Measurements from ENCODE around the gene CCDC3.

Gene CCDC3

DNA sequence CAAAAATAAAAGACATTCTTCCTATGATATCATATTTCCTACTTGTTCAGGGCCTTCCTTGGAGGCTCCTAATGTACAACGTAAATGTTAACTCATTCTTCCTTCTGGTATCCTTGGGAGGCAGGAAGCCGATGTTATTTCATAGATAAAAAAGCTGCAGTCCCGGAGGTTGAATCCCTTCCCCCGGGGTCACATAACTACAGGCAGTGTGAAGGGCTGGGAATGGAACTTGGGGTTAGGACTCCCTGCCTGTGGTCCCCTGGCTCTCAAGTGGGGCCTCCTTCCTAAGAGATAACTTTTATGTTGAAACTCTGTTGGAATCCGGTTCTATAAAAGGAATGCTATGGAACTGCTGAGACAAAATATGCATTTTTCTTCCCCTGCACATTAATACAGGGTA lies 14.9 kb upstream of the CCDC3 start:
- TF ChIP-seq CEBPB (IDR thresholded peaks at IDR 0.05) (no peak), EGR1 (IDR thresholded peaks at IDR 0.05) (no peak), ZBTB7A (IDR thresholded peaks at IDR 0.05; ENCODE audit: low read depth) (no peak), TAF1 (IDR thresholded peaks at IDR 0.05; ENCODE audit: low read depth) (no peak), NFIC (IDR thresholded peaks at IDR 0.05) (no peak), FOXM1 (IDR thresholded peaks at IDR 0.05; ENCODE audit: borderline replicate concordance, low read depth) (no peak), YY1 (IDR thresholded peaks at IDR 0.05; ENCODE audit: low read depth) (no peak), RAD21 (IDR thresholded peaks at IDR 0.05; ENCODE audit: low read depth) (no peak)
- TF ChIP-seq, protein P1, sequence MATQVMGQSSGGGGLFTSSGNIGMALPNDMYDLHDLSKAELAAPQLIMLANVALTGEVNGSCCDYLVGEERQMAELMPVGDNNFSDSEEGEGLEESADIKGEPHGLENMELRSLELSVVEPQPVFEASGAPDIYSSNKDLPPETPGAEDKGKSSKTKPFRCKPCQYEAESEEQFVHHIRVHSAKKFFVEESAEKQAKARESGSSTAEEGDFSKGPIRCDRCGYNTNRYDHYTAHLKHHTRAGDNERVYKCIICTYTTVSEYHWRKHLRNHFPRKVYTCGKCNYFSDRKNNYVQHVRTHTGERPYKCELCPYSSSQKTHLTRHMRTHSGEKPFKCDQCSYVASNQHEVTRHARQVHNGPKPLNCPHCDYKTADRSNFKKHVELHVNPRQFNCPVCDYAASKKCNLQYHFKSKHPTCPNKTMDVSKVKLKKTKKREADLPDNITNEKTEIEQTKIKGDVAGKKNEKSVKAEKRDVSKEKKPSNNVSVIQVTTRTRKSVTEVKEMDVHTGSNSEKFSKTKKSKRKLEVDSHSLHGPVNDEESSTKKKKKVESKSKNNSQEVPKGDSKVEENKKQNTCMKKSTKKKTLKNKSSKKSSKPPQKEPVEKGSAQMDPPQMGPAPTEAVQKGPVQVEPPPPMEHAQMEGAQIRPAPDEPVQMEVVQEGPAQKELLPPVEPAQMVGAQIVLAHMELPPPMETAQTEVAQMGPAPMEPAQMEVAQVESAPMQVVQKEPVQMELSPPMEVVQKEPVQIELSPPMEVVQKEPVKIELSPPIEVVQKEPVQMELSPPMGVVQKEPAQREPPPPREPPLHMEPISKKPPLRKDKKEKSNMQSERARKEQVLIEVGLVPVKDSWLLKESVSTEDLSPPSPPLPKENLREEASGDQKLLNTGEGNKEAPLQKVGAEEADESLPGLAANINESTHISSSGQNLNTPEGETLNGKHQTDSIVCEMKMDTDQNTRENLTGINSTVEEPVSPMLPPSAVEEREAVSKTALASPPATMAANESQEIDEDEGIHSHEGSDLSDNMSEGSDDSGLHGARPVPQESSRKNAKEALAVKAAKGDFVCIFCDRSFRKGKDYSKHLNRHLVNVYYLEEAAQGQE (IDR thresholded peaks at IDR 0.05; ENCODE audit: low read depth): no peak
- TF ChIP-seq, protein P2, sequence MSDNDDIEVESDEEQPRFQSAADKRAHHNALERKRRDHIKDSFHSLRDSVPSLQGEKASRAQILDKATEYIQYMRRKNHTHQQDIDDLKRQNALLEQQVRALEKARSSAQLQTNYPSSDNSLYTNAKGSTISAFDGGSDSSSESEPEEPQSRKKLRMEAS (IDR thresholded peaks at IDR 0.05): no peak
- TF ChIP-seq, protein P3, sequence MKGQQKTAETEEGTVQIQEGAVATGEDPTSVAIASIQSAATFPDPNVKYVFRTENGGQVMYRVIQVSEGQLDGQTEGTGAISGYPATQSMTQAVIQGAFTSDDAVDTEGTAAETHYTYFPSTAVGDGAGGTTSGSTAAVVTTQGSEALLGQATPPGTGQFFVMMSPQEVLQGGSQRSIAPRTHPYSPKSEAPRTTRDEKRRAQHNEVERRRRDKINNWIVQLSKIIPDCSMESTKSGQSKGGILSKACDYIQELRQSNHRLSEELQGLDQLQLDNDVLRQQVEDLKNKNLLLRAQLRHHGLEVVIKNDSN (IDR thresholded peaks at IDR 0.05): no peak

DNA sequence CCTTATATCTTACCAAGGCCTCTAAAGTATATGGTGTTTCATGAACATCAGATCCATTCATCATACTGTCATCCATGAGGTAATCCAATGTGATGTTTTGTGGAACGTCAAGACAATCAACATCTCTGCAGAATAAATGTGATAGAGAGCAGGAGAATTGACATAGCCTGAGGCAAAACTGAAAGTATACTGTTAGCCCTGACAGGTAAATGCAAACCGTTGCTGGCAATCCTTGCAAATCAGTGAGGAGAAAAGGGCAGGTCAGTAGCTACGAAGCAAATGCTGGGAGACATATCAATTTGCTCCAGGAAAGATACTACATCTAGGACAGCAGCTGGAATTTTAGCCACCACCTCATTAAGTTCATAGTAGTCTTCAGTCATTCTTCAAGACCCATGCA lies 4.5 kb upstream of the CCDC3 start:
- TF ChIP-seq EP300 (IDR thresholded peaks at IDR 0.05; ENCODE audit: borderline replicate concordance): no peak
- TF ChIP-seq CREB1 (IDR thresholded peaks at IDR 0.05; ENCODE audit: low read depth): no peak
- no peak for TF ChIP-seq TAF1 (IDR thresholded peaks at IDR 0.05; ENCODE audit: low read depth)
- TF ChIP-seq, protein P2 (IDR thresholded peaks at IDR 0.05): no peak
- TF ChIP-seq NFIC (IDR thresholded peaks at IDR 0.05): no peak
- no peak for TF ChIP-seq ZBTB7A (IDR thresholded peaks at IDR 0.05; ENCODE audit: low read depth)
- no peak for TF ChIP-seq YY1 (IDR thresholded peaks at IDR 0.05; ENCODE audit: low read depth)
- TF ChIP-seq RAD21 (IDR thresholded peaks at IDR 0.05; ENCODE audit: low read depth): no peak
- TF ChIP-seq, protein P3 (IDR thresholded peaks at IDR 0.05): no peak
- TF ChIP-seq EGR1 (IDR thresholded peaks at IDR 0.05): no peak
- TF ChIP-seq CEBPB (IDR thresholded peaks at IDR 0.05): no peak
- TF ChIP-seq FOXM1 (IDR thresholded peaks at IDR 0.05; ENCODE audit: borderline replicate concordance, low read depth): no peak

DNA sequence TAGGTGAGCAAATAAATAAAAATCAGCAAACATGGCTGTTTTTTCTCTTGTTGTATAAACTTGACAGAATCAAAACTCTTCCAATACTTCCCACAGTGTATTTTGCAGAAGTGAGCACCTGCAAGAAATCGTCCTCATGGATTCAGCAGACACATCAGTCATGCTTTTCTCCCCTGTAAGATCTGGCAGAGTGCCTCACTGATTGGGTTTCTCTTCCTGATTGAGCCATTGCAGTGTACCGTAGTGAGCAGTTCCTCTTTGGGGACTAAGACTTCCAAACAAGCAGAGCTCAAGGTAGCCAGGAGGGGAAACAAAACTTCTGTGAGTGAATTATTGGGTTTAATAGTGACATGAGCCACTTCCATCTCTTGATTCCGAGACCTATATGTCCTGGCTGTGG lies 2.2 kb upstream of the CCDC3 start:
- TF ChIP-seq, protein P3 (IDR thresholded peaks at IDR 0.05): no peak
- TF ChIP-seq, protein P2 (IDR thresholded peaks at IDR 0.05): no peak

DNA sequence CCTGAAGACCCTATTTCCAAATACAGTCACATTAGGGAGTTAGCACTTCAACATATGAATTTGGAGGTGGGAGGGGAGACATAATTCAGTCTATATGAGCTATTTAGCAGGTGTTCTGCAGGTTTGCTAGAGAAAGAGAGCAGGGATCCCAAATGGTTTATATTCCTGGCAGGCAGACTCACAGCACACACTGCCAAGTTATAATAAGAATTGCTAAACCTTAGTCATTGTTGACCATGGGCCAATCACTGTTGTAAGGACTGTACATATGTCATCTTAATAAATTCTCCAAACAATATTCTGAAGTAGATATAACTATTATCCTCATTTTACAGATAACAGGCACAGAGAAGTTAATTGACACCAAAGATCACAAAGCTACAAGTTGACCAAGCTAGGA lies 1.5 kb upstream of the CCDC3 start:
- no peak for TF ChIP-seq RAD21 (IDR thresholded peaks at IDR 0.05; ENCODE audit: low read depth)
- no peak for TF ChIP-seq ZBTB7A (IDR thresholded peaks at IDR 0.05; ENCODE audit: low read depth)
- no peak for TF ChIP-seq CEBPB (IDR thresholded peaks at IDR 0.05)
- TF ChIP-seq EGR1 (IDR thresholded peaks at IDR 0.05): no peak
- TF ChIP-seq TAF1 (IDR thresholded peaks at IDR 0.05; ENCODE audit: low read depth): no peak
- TF ChIP-seq EP300 (IDR thresholded peaks at IDR 0.05; ENCODE audit: borderline replicate concordance): no peak
- TF ChIP-seq YY1 (IDR thresholded peaks at IDR 0.05; ENCODE audit: low read depth): no peak
- TF ChIP-seq, protein P1 (IDR thresholded peaks at IDR 0.05; ENCODE audit: low read depth): no peak
- TF ChIP-seq, protein P3 (IDR thresholded peaks at IDR 0.05): no peak
- no peak for TF ChIP-seq TEAD4 (IDR thresholded peaks at IDR 0.05)

DNA sequence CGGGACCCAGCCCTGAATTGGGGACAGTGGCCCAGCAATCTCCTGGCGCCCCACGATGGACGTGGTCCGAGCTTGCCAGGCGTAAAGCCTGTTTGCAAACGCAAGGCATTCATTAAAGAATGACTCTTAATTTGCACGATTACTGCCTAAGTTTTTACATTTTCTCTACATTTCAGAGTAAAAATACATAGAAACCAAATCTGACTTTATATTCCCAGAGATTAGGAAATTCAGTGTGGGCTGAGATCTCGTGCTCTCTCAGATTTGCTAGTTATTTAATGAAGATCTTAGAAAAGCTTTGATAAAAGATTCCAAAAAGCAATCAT lies 337 bp upstream of the CCDC3 start:
- TF ChIP-seq FOXM1 (IDR thresholded peaks at IDR 0.05; ENCODE audit: borderline replicate concordance, low read depth) (no peak), RAD21 (IDR thresholded peaks at IDR 0.05; ENCODE audit: low read depth) (peak; percentile 38)

DNA sequence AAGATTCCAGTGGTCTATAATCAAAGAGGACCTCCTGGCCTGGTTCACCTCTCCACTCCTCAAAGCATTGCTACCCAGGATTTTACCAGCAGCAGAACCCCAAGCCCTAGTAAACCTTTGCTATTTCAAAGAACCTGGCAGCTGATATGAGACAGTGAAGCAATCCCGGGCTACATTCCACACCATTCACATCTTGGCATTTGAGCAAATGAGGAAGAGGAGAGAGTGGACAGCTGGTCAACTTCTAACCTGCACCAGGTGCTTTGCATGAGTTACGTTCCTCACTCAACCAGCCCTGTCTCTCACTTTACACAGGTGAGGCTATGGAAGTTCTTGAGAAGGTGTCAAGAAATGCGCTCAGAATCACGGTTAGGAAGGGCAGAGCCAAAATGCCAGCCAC lies 1.1 kb downstream of the CCDC3 start:
- TF ChIP-seq TAF1 (IDR thresholded peaks at IDR 0.05; ENCODE audit: low read depth) (no peak), TCF12 (IDR thresholded peaks at IDR 0.05; ENCODE audit: low read depth) (no peak), EGR1 (IDR thresholded peaks at IDR 0.05) (no peak), RAD21 (IDR thresholded peaks at IDR 0.05; ENCODE audit: low read depth) (no peak), NFIC (IDR thresholded peaks at IDR 0.05) (no peak), CREB1 (IDR thresholded peaks at IDR 0.05; ENCODE audit: low read depth) (no peak), YY1 (IDR thresholded peaks at IDR 0.05; ENCODE audit: low read depth) (no peak), TEAD4 (IDR thresholded peaks at IDR 0.05) (no peak), FOXM1 (IDR thresholded peaks at IDR 0.05; ENCODE audit: borderline replicate concordance, low read depth) (no peak), EP300 (IDR thresholded peaks at IDR 0.05; ENCODE audit: borderline replicate concordance) (no peak), ZBTB7A (IDR thresholded peaks at IDR 0.05; ENCODE audit: low read depth) (no peak), CEBPB (IDR thresholded peaks at IDR 0.05) (no peak)
- TF ChIP-seq, protein P2 (IDR thresholded peaks at IDR 0.05): no peak
- TF ChIP-seq, protein P1 (IDR thresholded peaks at IDR 0.05; ENCODE audit: low read depth): no peak
- TF ChIP-seq, protein P3 (IDR thresholded peaks at IDR 0.05): no peak

All from Ishikawa (cell line).